HEK293T (cell line): ENCODE data around the gene REXO2.

ENCODE experiments used
- BHLHE40 ChIP-seq: fragments of 450-650 bp; IDR thresholded peaks from 2 replicates; pipeline ENCODE4 v1.6.1; 2016; ENCODE audit warnings: mild to moderate bottlenecking, moderate library complexity, borderline replicate concordance
- ELF4 ChIP-seq: fragments of 450-650 bp; IDR thresholded peaks from 2 replicates; pipeline ENCODE4 v1.6.1; 2017; ENCODE audit warnings: antibody characterized with exemption
- NFRKB ChIP-seq: fragments of 450-650 bp; IDR thresholded peaks from 2 replicates; pipeline ENCODE4 v1.6.1; 2016; ENCODE audit warnings: mild to moderate bottlenecking, moderate library complexity
- SP1 ChIP-seq: fragments of 450-650 bp; IDR thresholded peaks from 2 replicates; pipeline ENCODE4 v1.6.1; 2017
- TARDBP ChIP-seq: fragments of 450-650 bp; IDR thresholded peaks from 2 replicates; pipeline ENCODE4 v1.6.1; 2016
- ZNF384 ChIP-seq: fragments of 450-650 bp; IDR thresholded peaks from 2 replicates; pipeline ENCODE4 v1.6.1; 2016

- TF ChIP-seq ZNF384 = no peak
- TF ChIP-seq SP1 = no peak
- TF ChIP-seq NFRKB = no peak
- no peak for TF ChIP-seq BHLHE40
- no peak for TF ChIP-seq ELF4
- no peak for TF ChIP-seq TARDBP
These were observed 60.5 kb downstream of the REXO2 start for GRCh38 chr11:114499756-114500155.
